Germinal center (tissue), 1 donor: ENCODE measurements around the gene TREML1.
"Not testable (repeated sequence)": the region's sequence is repeated elsewhere in the genome, so short reads cannot be mapped to it uniquely, and the experiment has no call there.

Source experiments
- DNase-seq: peaks from one replicate; pipeline ENCODE4 v3.0.0; 2012; ENCODE audit warnings: mixed read lengths, low spot score

The TREML1 gene

GRCh38 chr6:41147917-41148316 lies 6.2 kb downstream of the TREML1 start:
- DNase-seq: no peak

- no peak for DNase-seq
These were observed 17.2 kb downstream of the TREML1 start for GRCh38 chr6:41136911-41137310.

GRCh38 chr6:41135062-41135832 lies 18.9 kb downstream of the TREML1 start:
- no peak for DNase-seq

- no peak for DNase-seq
These were observed 21.9 kb downstream of the TREML1 start for GRCh38 chr6:41132254-41132653.

- no peak for DNase-seq
These were observed 28.9 kb downstream of the TREML1 start for GRCh38 chr6:41125282-41125681.

GRCh38 chr6:41122918-41123317 lies 31.2 kb downstream of the TREML1 start:
- DNase-seq: no peak

- no peak for DNase-seq
These were observed 31.8 kb downstream of the TREML1 start for GRCh38 chr6:41122373-41122772.

GRCh38 chr6:41120058-41120457 lies 34.1 kb downstream of the TREML1 start:
- DNase-seq: no peak

GRCh38 chr6:41119508-41119907 lies 34.6 kb downstream of the TREML1 start:
- no peak for DNase-seq

GRCh38 chr6:41115027-41115426 lies 39.1 kb downstream of the TREML1 start:
- not testable (repeated sequence) for DNase-seq

- no peak for DNase-seq
These were observed 43.1 kb downstream of the TREML1 start for GRCh38 chr6:41111017-41111416.

GRCh38 chr6:41103847-41104246 lies 50.3 kb downstream of the TREML1 start:
- no peak for DNase-seq

- no peak for DNase-seq
These were observed 53.3 kb downstream of the TREML1 start for GRCh38 chr6:41100871-41101287.
